ENCODE data around the gene CORO2B. TPM values are rescaled to one million over a fixed set of nuclear protein-coding genes. Genes with fewer than 3 reads are reported as not detected.

Gene CORO2B
- total and polyA plus RNA-seq, 2 of the 4 experiments (the other 2 are of a cell fraction) = 9.3 to 39.3 TPM

DNA sequence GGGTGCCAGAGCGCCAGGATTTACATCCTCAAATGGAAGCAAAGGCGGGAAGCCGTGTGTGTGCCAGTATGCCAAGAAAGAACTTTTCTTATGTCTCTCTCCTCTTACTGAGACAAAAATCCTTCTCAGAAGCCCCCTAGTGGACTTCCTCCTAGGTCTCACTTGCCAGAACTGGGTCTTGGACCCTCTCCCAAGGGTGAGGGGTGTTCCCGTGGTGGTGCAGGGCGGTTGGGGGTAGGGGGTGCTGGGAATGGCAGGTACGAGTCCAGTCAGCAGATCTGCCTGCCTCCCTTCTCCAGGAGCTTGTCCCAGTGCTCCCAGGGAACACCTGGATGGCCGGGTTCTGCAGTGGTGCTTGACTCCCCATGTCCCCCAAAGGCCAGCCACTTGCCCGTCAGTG, 52.0 kb downstream of the CORO2B start:
- BruUV-seq (replicated peaks) = no TSS peak

More for the DNA sequence above, 52.0 kb downstream of the CORO2B start:
- H3K27me3 ChIP-seq (ENCODE audit: control insufficient read depth, insufficient read depth, low read length) = no peaks in the 10 kb centered on the region
- no peak overlapping the region for H2BK15ac ChIP-seq (ENCODE audit: low read depth, low read length)
- H3K27ac ChIP-seq (ENCODE audit: insufficient read depth, low read length) = no peak overlapping the region
- H3K36me3 ChIP-seq (ENCODE audit: control insufficient read depth, insufficient read depth, low read length) = no peaks in the 10 kb centered on the region
- dilution Hi-C loops (cut with HindIII; ENCODE audit: low sequenced_read_pairs, unreplicated experiment) = no loop called here
- H3K9me3 ChIP-seq (ENCODE audit: control insufficient read depth, insufficient read depth, low read length) = no peaks in the 10 kb centered on the region
- H4K91ac ChIP-seq (ENCODE audit: insufficient read depth, low read depth, low read length) = no peak overlapping the region
- in situ Hi-C loops (cut with MboI; ENCODE audit: low sequenced_read_pairs) = no loop called here
- H4K20me1 ChIP-seq (ENCODE audit: insufficient read depth, low read length) = no peaks in the 10 kb centered on the region
- no peak overlapping the region for H2AFZ ChIP-seq (replicated peaks; ENCODE audit: low read length, poor library complexity)
- H2AK9ac ChIP-seq (replicated peaks; ENCODE audit: low read depth, low read length, poor library complexity) = no peak overlapping the region
- H3K4me2 ChIP-seq (ENCODE audit: low read depth, low read length) = no peak overlapping the region
- no peak overlapping the region for H3K56ac ChIP-seq (ENCODE audit: extremely low read depth, insufficient read depth, low read length)
- H2BK120ac ChIP-seq (ENCODE audit: low read depth, low read length) = no peak overlapping the region
- peaks cover 26 to 78% of the 10 kb centered on the region in 2 experiments for H3K79me1 ChIP-seq (ENCODE audit: low read depth in 1 of 2, low read length in 2 of 2)
- no peak overlapping the region for H3K4me3 ChIP-seq (ENCODE audit: insufficient read depth, low read depth, low read length)
- ATAC-seq (ENCODE audit: low read depth) = no peak
- no peak overlapping the region for H2BK5ac ChIP-seq (ENCODE audit: low read depth, low read length, poor library complexity, severe bottlenecking)
- WGBS, 2 experiments (ENCODE audit: extremely low coverage in 2 of 2, insufficient read length in 1 of 2) = no CpG with 5 or more reads among the region's 8 CpGs
- no peak overlapping the region for H3K9ac ChIP-seq (ENCODE audit: low read depth, low read length)
- H3K9me1 ChIP-seq (ENCODE audit: insufficient read depth, low read length) = peaks cover 17% of the 10 kb centered on the region
- no peak overlapping the region for H3K14ac ChIP-seq (replicated peaks; ENCODE audit: low read depth, low read length)
- H2AK5ac ChIP-seq (ENCODE audit: low read depth, low read length) = peak overlapping the region; percentile 63; the same call in 1 of the 2 replicates
- H3K4me1 ChIP-seq (ENCODE audit: control insufficient read depth, insufficient read depth, low read length) = peaks cover 26% of the 10 kb centered on the region
- intact Hi-C loops (cut with micrococcal nuclease) = no loop called here
- no peak for DNase-seq
- H3K23ac ChIP-seq (ENCODE audit: low read depth, low read length) = no peak overlapping the region
- no peak overlapping the region for H3K4ac ChIP-seq (ENCODE audit: low read depth, low read length)
- CTCF ChIA-PET = interaction anchor here (1.0 kb wide), 1 partner anchor 77 kb away, joined by 3 read pairs; no protein-coding TSS in a partner anchor
- no peak overlapping the region for H4K8ac ChIP-seq (ENCODE audit: low read depth in 2 of 2, low read length in 2 of 2)
- POLR2A ChIA-PET (ENCODE audit: unreplicated experiment) = interaction anchor here (0.6 kb wide), 1 partner anchor 12 kb away, joined by 3 read pairs; no protein-coding TSS in a partner anchor
- H4K5ac ChIP-seq (ENCODE audit: low read depth, low read length) = no peak overlapping the region
- TF ChIP-seq, protein P1, sequence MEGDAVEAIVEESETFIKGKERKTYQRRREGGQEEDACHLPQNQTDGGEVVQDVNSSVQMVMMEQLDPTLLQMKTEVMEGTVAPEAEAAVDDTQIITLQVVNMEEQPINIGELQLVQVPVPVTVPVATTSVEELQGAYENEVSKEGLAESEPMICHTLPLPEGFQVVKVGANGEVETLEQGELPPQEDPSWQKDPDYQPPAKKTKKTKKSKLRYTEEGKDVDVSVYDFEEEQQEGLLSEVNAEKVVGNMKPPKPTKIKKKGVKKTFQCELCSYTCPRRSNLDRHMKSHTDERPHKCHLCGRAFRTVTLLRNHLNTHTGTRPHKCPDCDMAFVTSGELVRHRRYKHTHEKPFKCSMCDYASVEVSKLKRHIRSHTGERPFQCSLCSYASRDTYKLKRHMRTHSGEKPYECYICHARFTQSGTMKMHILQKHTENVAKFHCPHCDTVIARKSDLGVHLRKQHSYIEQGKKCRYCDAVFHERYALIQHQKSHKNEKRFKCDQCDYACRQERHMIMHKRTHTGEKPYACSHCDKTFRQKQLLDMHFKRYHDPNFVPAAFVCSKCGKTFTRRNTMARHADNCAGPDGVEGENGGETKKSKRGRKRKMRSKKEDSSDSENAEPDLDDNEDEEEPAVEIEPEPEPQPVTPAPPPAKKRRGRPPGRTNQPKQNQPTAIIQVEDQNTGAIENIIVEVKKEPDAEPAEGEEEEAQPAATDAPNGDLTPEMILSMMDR (conservative IDR thresholded peaks at IDR 0.05; ENCODE audit: low read depth, low read length) = peak; percentile 5; the same call in 1 of the 2 replicates
- TF ChIP-seq CHD1 (IDR thresholded peaks at IDR 0.05; ENCODE audit: low read depth, low read length) = no peak
- H3K18ac ChIP-seq (ENCODE audit: low read depth, low read length) = no peak overlapping the region
- peak overlapping the region; percentile 51; the same call in 1 of the 2 replicates for H2BK20ac ChIP-seq (ENCODE audit: low read depth, low read length)
